Measurements from ENCODE around the gene NUP35.

DNA sequence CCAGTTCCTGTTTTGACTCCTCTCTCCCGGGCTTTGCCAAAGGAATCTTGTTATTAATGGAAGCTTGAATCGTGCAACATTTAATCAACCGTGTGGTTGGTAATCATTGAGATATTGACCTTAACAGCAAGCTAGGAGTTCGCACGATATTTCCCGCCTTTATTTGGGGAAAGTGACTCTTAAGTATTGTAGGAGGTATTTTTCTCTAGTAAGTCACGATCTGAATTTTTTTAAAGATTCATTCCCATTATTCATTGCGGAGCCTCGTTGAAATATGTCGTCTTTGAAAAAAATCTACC lies 663 bp downstream of the NUP35 start:
- TF ChIP-seq, protein P1, sequence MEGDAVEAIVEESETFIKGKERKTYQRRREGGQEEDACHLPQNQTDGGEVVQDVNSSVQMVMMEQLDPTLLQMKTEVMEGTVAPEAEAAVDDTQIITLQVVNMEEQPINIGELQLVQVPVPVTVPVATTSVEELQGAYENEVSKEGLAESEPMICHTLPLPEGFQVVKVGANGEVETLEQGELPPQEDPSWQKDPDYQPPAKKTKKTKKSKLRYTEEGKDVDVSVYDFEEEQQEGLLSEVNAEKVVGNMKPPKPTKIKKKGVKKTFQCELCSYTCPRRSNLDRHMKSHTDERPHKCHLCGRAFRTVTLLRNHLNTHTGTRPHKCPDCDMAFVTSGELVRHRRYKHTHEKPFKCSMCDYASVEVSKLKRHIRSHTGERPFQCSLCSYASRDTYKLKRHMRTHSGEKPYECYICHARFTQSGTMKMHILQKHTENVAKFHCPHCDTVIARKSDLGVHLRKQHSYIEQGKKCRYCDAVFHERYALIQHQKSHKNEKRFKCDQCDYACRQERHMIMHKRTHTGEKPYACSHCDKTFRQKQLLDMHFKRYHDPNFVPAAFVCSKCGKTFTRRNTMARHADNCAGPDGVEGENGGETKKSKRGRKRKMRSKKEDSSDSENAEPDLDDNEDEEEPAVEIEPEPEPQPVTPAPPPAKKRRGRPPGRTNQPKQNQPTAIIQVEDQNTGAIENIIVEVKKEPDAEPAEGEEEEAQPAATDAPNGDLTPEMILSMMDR (conservative IDR thresholded peaks at IDR 0.05 in 1 of 2, IDR thresholded peaks at IDR 0.05 in 1 of 2; ENCODE audit: extremely low read depth in 1 of 2, insufficient read depth in 1 of 2, low read depth in 1 of 2, low read length in 2 of 2) = no peak
- no peak for TF ChIP-seq EZH2 (IDR thresholded peaks at IDR 0.05; ENCODE audit: borderline replicate concordance, low read length)

Data from mammary epithelial cell (primary cell).